ENCODE measurements around the gene HOXC10. TPM values are rescaled to one million over a fixed set of nuclear protein-coding genes. Genes with fewer than 3 reads are reported as not detected.
A peak's percentile ranks its signal among the peaks of the same experiment; 100 is the strongest.

Gene HOXC10
- total and polyA plus RNA-seq, 2 of the 8 experiments (the other 6 are each of a cell fraction or from before 2014, with no cell fraction given): not detected

DNA sequence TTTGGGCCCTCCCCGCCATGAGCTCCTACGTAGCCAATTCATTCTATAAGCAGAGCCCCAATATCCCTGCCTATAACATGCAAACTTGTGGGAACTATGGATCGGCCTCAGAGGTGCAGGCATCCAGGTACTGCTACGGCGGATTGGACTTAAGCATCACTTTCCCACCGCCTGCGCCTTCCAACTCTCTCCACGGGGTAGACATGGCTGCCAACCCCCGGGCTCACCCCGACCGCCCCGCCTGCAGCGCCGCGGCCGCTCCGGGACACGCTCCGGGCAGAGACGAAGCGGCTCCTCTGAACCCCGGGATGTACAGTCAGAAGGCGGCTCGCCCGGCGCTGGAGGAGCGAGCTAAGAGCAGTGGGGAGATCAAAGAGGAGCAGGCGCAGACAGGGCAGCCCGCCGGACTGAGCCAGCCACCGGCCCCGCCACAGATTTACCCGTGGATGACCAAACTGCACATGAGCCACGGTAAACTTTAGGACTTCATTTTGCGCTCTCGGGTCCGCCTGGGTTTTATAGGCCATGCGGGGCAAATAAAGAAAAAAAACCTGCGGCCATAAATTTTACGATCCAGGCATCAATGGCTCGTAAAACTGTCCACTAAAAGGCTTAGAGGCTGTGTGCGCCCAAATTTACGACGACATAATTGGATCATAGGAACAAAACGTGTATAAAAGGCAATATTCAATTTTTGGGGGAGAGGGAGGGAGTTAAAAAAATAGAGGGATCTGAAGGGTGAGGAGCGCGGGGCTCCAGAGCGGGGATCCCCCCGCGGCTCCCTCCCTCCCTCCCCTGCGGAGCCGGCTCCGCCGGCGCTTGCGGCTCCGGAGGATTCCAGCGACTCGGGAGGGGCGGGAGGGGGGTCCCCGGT lies 48.4 kb downstream of the HOXC10 start:
- no peak overlapping the region for H2BK20ac ChIP-seq (ENCODE audit: low read length)
- H4K8ac ChIP-seq (ENCODE audit: extremely low read depth, insufficient read depth, low read length): no peak overlapping the region
- DNase-seq (ENCODE audit: low read depth in 1 of 2, low spot score in 2 of 2): no peak
- CTCF ChIA-PET (ENCODE audit: partially characterized antibody): interaction anchor here (0.7 to 20.0 kb wide), 40 partner anchors 8 to 337 kb away, joined by 3 to 339 read pairs (median 6); partner anchors contain the start of genes HOXC4, HOXC8, HOXC9 and SMUG1
- H2BK12ac ChIP-seq (ENCODE audit: low read depth, low read length): no peak overlapping the region
- H3K4me2 ChIP-seq (ENCODE audit: insufficient read depth in 1 of 2, low read depth in 2 of 2, low read length in 2 of 2): peak overlapping the region in 1 of 2 experiments; percentile 11; a peak in 1 of 4 replicates
- no peak overlapping the region for H3K18ac ChIP-seq (ENCODE audit: extremely low read depth, low read length)
- H3K36me3 ChIP-seq (ENCODE audit: control insufficient read depth in 2 of 4, insufficient read depth in 4 of 4, low read length in 3 of 4): peaks cover 0 to 8% (median 0%) of the 10 kb centered on the region in 4 experiments; a peak in 1 of 8 replicates
- H3K4me1 ChIP-seq (replicated peaks in 1 of 4; ENCODE audit: control insufficient read depth in 3 of 4, insufficient read depth in 4 of 4, low read length in 3 of 4): peaks cover 0 to 9% (median 2%) of the 10 kb centered on the region in 4 experiments; a peak in 5 of 7 replicates
- peaks cover 95 to 100% (median 98%) of the 10 kb centered on the region in 4 experiments for H3K27me3 ChIP-seq (replicated peaks in 1 of 4; ENCODE audit: control insufficient read depth in 3 of 4, extremely low read depth in 1 of 4, insufficient read depth in 3 of 4, low read length in 3 of 4)
- no peak overlapping the region for H4K91ac ChIP-seq (replicated peaks; ENCODE audit: insufficient read length, low read length)
- H3K23me2 ChIP-seq (ENCODE audit: low read depth, low read length): no peaks in the 10 kb centered on the region
- H3K4me3 ChIP-seq (ENCODE audit: extremely low read depth in 1 of 4, insufficient read depth in 2 of 4, low read depth in 3 of 4, low read length in 4 of 4): peak overlapping the region in 1 of 4 experiments; percentile 9; a peak in 2 of 8 replicates
- H4K5ac ChIP-seq (ENCODE audit: insufficient read length, low read depth, low read length): no peak overlapping the region
- no peaks in the 10 kb centered on the region for H3K79me2 ChIP-seq (ENCODE audit: control insufficient read depth in 1 of 2, insufficient read depth in 2 of 2, low read length in 2 of 2)
- no peak overlapping the region for H2BK5ac ChIP-seq (ENCODE audit: low read depth, low read length)
- no peak overlapping the region for H3K56ac ChIP-seq (replicated peaks; ENCODE audit: insufficient read length, low read depth, low read length)
- TF ChIP-seq ZNF274 (IDR thresholded peaks at IDR 0.05; ENCODE audit: borderline replicate concordance, extremely low read depth, low read length) (no peak), HDAC6 (IDR thresholded peaks at IDR 0.05; ENCODE audit: low read depth, low read length) (no peak), CBX8 (IDR thresholded peaks at IDR 0.05; ENCODE audit: borderline replicate concordance, low read depth, low read length) (peak; percentile 44; the same call in 1 of the 2 replicates), TCF12 (IDR thresholded peaks at IDR 0.05; ENCODE audit: low read depth, low read length) (0 out of 2 replicates have a peak, but pooled peaks have one; percentile 3), RNF2 (IDR thresholded peaks at IDR 0.05; ENCODE audit: borderline replicate concordance, low read depth, low read length, missing control alignments, poor library complexity, severe bottlenecking) (peak; percentile 94), SUZ12 (IDR thresholded peaks at IDR 0.05; ENCODE audit: low read length) (peak; percentile 75), EZH2 (IDR thresholded peaks at IDR 0.05; ENCODE audit: low read depth, low read length, severe bottlenecking) (peak; percentile 85), BACH1 (IDR thresholded peaks at IDR 0.05; ENCODE audit: low read length) (no peak)
- H2BK120ac ChIP-seq (replicated peaks; ENCODE audit: low read depth, low read length): no peak overlapping the region
- no peak overlapping the region for H3K14ac ChIP-seq (ENCODE audit: insufficient read length)
- 12% methylated on average over 45 of the region's 61 CpGs; no CpG with 5 or more reads in 1 of the 2 experiments for WGBS, 2 experiments (ENCODE audit: extremely low coverage in 1 of 2, insufficient coverage in 1 of 2, insufficient read length in 1 of 2, insufficient replicate concordance in 2 of 2, low coverage in 1 of 2, low lambda C conversion rate in 2 of 2, missing lambda C conversion rate in 1 of 2)
- no peak overlapping the region for H2AK5ac ChIP-seq (ENCODE audit: low read depth, low read length)
- no peak overlapping the region for H3K27ac ChIP-seq (ENCODE audit: low read depth, low read length)
- no peak overlapping the region for H2AFZ ChIP-seq (ENCODE audit: low read length)
- no peak overlapping the region for H2BK15ac ChIP-seq (ENCODE audit: low read length)
- H3K79me1 ChIP-seq (ENCODE audit: low read depth, low read length): no peaks in the 10 kb centered on the region
- no peak overlapping the region for H3K23ac ChIP-seq (ENCODE audit: insufficient read length)
- no peaks in the 10 kb centered on the region; a peak in 1 of 4 replicates for H3K9me3 ChIP-seq (ENCODE audit: insufficient read depth in 2 of 2, low read depth in 1 of 2, low read length in 1 of 2)
- FAIRE-seq: no peak
- H3K4ac ChIP-seq (replicated peaks; ENCODE audit: insufficient read length, low read depth, low read length): no peak overlapping the region
- H4K20me1 ChIP-seq (replicated peaks in 1 of 2; ENCODE audit: control insufficient read depth in 1 of 2, insufficient read depth in 2 of 2, low read length in 2 of 2): peaks cover 15 to 16% of the 10 kb centered on the region in 2 experiments
- POLR2A ChIA-PET (ENCODE audit: partially characterized antibody): interaction anchor here (0.8 kb wide), 1 partner anchor 164 kb away, joined by 3 read pairs; no protein-coding TSS in a partner anchor
- no peak overlapping the region for H3K9ac ChIP-seq (replicated peaks in 1 of 4; ENCODE audit: extremely low read depth in 1 of 4, low read depth in 3 of 4, low read length in 3 of 4)
